Osteocyte (in vitro differentiated cells): ENCODE measurements around the gene PIGO. TPM values are rescaled to one million over a fixed set of nuclear protein-coding genes. Genes with fewer than 3 reads are reported as not detected.
A peak's percentile ranks its signal among the peaks of the same experiment; 100 is the strongest.

Source experiments
- DNase-seq: peaks from one replicate; pipeline ENCODE4 v3.0.0; 2021; ENCODE audit warnings: mixed read lengths; ENCODE audit not compliant: unreplicated experiment; ENCODE audit errors: extremely low spot score
- H3K27ac Mint-ChIP-seq: one replicate; pipeline ENCODE4 v1.8.0; 2021; ENCODE audit warnings: mild to moderate bottlenecking, mixed read lengths; ENCODE audit not compliant: unreplicated experiment
- H3K27me3 Mint-ChIP-seq: one replicate; pipeline ENCODE4 v1.8.0; 2021; ENCODE audit warnings: mixed read lengths; ENCODE audit not compliant: unreplicated experiment
- H3K36me3 Mint-ChIP-seq: one replicate; pipeline ENCODE4 v1.8.0; 2021; ENCODE audit warnings: mixed read lengths; ENCODE audit not compliant: unreplicated experiment
- H3K4me1 Mint-ChIP-seq: one replicate; pipeline ENCODE4 v1.8.0; 2021; ENCODE audit warnings: mixed read lengths; ENCODE audit not compliant: unreplicated experiment
- H3K4me3 Mint-ChIP-seq: one replicate; pipeline ENCODE4 v1.8.0; 2021; ENCODE audit warnings: mild to moderate bottlenecking, moderate library complexity, mixed read lengths; ENCODE audit not compliant: unreplicated experiment
- H3K9me3 Mint-ChIP-seq: one replicate; pipeline ENCODE4 v1.8.0; 2021; ENCODE audit warnings: mixed read lengths; ENCODE audit not compliant: unreplicated experiment
- CTCF ChIP-seq: fragments of 200-600 bp; sonication (generic); IDR thresholded peaks from 2 replicates; pipeline ENCODE4 v1.5.0; 2021; ENCODE audit warnings: antibody characterized with exemption, mild to moderate bottlenecking, moderate library complexity
- total RNA-seq: library from RNA; stranded (reverse); gene quantifications from 2 replicates; pipeline ENCODE4 v1.2.1, GENCODE V29; 2021

Gene PIGO
- total RNA-seq, 1 donor from 2014 or later, result 33.9 TPM

- no peaks in the 10 kb centered on the region for H3K9me3 Mint-ChIP-seq
- no peak for DNase-seq
Measured at GRCh38 chr9:35085078-35085477, 11.3 kb downstream of the PIGO start.

GRCh38 chr9:35079426-35080341, 16.7 kb downstream of the PIGO start, which contains the start of gene FANCG:
Gene FANCG (minus strand): TSS chr9:35079942. CDS start chr9:35079524, 418 bp downstream.
- no peaks in the 10 kb centered on the region for H3K27me3 Mint-ChIP-seq
- TF ChIP-seq CTCF, result peak; percentile 8
- peak within 1 kb of the TSS; percentile 95 for H3K27ac Mint-ChIP-seq
- peaks cover 2% of the 10 kb centered on the region for H3K36me3 Mint-ChIP-seq
- H3K4me3 Mint-ChIP-seq, result peak within 1 kb of the TSS; percentile 87
- DNase-seq, result peak; percentile 95
- H3K4me1 Mint-ChIP-seq, result peaks cover 24% of the 10 kb centered on the region
- H3K9me3 Mint-ChIP-seq, result no peaks in the 10 kb centered on the region

More at GRCh38 chr9:35085078-35085477, 11.3 kb downstream of the PIGO start:
- TF ChIP-seq CTCF, result no peak
- Mint-ChIP-seq H3K27me3 (no peaks in the 10 kb centered on the region), H3K4me3 (no peak overlapping the region), H3K27ac (no peak overlapping the region), H3K36me3 (peaks cover 11% of the 10 kb centered on the region), H3K4me1 (peaks cover 4% of the 10 kb centered on the region)

- H3K4me1 Mint-ChIP-seq, result peaks cover 24% of the 10 kb centered on the region
- no peak for DNase-seq
- H3K36me3 Mint-ChIP-seq, result peaks cover 2% of the 10 kb centered on the region
- H3K27me3 Mint-ChIP-seq, result no peaks in the 10 kb centered on the region
- H3K27ac Mint-ChIP-seq, result peak overlapping the region; percentile 95
- TF ChIP-seq CTCF, result no peak
- no peaks in the 10 kb centered on the region for H3K9me3 Mint-ChIP-seq
- peak overlapping the region; percentile 87 for H3K4me3 Mint-ChIP-seq
Measured at GRCh38 chr9:35079041-35079425, 17.4 kb downstream of the PIGO start.

- peaks cover 2% of the 10 kb centered on the region for H3K36me3 Mint-ChIP-seq
- peak overlapping the region; percentile 87 for H3K4me3 Mint-ChIP-seq
- H3K4me1 Mint-ChIP-seq, result peaks cover 25% of the 10 kb centered on the region
- no peaks in the 10 kb centered on the region for H3K9me3 Mint-ChIP-seq
- no peak for TF ChIP-seq CTCF
- H3K27me3 Mint-ChIP-seq, result no peaks in the 10 kb centered on the region
- no peak for DNase-seq
- H3K27ac Mint-ChIP-seq, result no peak overlapping the region
Measured at GRCh38 chr9:35078066-35078465, 18.3 kb downstream of the PIGO start.

GRCh38 chr9:35076848-35077247, 19.5 kb downstream of the PIGO start:
- no peak overlapping the region for H3K27ac Mint-ChIP-seq

More at GRCh38 chr9:35076848-35077247, 19.5 kb downstream of the PIGO start:
- H3K36me3 Mint-ChIP-seq, result peaks cover 2% of the 10 kb centered on the region
- peaks cover 30% of the 10 kb centered on the region for H3K4me1 Mint-ChIP-seq
- H3K27me3 Mint-ChIP-seq, result no peaks in the 10 kb centered on the region
- no peak for TF ChIP-seq CTCF
- H3K9me3 Mint-ChIP-seq, result no peaks in the 10 kb centered on the region
- DNase-seq, result no peak
- H3K4me3 Mint-ChIP-seq, result no peak overlapping the region
